IMR-90 (cell line): Measurements from ENCODE around the gene DYRK1A. TPM values are rescaled to one million over a fixed set of nuclear protein-coding genes. Genes with fewer than 3 reads are reported as not detected.

ENCODE experiments used
- ATAC-seq: fragments of 200-7000 bp; cut with Tn5 transposase; 2 replicates; pipeline ENCODE4 v1.9.1; 2020; ENCODE audit warnings: low read depth, mild to moderate bottlenecking, moderate library complexity
- BruUV-seq: library from RNA; stranded (reverse); fragments of 400-500 nt; replicated peaks from 2 replicates; lab custom pipeline; 2021; lab: Mats Ljungman, UMichigan
- CTCF ChIA-PET: fragments of 300-600 bp; formaldehyde crosslinking; extraction: SDS; loops from one replicate; lab custom pipeline; 2021; ENCODE audit warnings: antibody characterized with exemption; lab: Yijun Ruan, JAX
- POLR2A ChIA-PET: fragments of 300-600 bp; sonication (Branson Sonifier 250); formaldehyde crosslinking; loops from one replicate; lab custom pipeline; 2022; ENCODE audit warnings: antibody characterized with exemption; ENCODE audit not compliant: unreplicated experiment; lab: Charles Lee
- DNase-seq: peaks from one replicate; pipeline ENCODE4 v3.0.0; 2013
- H2AFZ ChIP-seq: replicated peaks from 2 replicates; pipeline ENCODE3; 2013; ENCODE audit warnings: low read length, mild to moderate bottlenecking; ENCODE audit not compliant: poor library complexity
- H2AK5ac ChIP-seq: 2 replicates; pipeline ENCODE4 v1.6.1; 2013; ENCODE audit warnings: low read depth, low read length, inconsistent platforms
- H2AK9ac ChIP-seq: replicated peaks from 2 replicates; pipeline ENCODE3; 2013; ENCODE audit warnings: mild to moderate bottlenecking, low read depth, low read length, moderate library complexity; ENCODE audit not compliant: poor library complexity
- H2BK120ac ChIP-seq: 2 replicates; pipeline ENCODE4 v1.6.1; 2013; ENCODE audit warnings: low read depth, low read length, inconsistent platforms
- H2BK15ac ChIP-seq: 3 replicates; pipeline ENCODE4 v1.6.1; 2013; ENCODE audit warnings: low read depth, low read length, inconsistent platforms
- H2BK20ac ChIP-seq: 2 replicates; pipeline ENCODE4 v1.6.1; 2013; ENCODE audit warnings: low read depth, mild to moderate bottlenecking, inconsistent platforms, low read length, moderate library complexity
- H2BK5ac ChIP-seq: 2 replicates; pipeline ENCODE4 v1.6.1; 2013; ENCODE audit warnings: mild to moderate bottlenecking, low read depth, low read length, inconsistent platforms; ENCODE audit not compliant: poor library complexity, severe bottlenecking
- H3K14ac ChIP-seq: replicated peaks from 2 replicates; pipeline ENCODE4 v1.6.1; 2013; ENCODE audit warnings: low read depth, low read length, inconsistent platforms
- H3K18ac ChIP-seq: 2 replicates; pipeline ENCODE4 v1.6.1; 2013; ENCODE audit warnings: low read depth, low read length, control low read depth
- H3K23ac ChIP-seq: 2 replicates; pipeline ENCODE4 v1.6.1; 2013; ENCODE audit warnings: low read depth, low read length, inconsistent platforms
- H3K27ac ChIP-seq: 2 replicates; pipeline ENCODE4 v1.5.1; 2013; ENCODE audit warnings: mild to moderate bottlenecking, control low read depth, low read length; ENCODE audit not compliant: insufficient read depth
- H3K27me3 ChIP-seq: 2 replicates; pipeline ENCODE4 v1.6.1; 2013; ENCODE audit warnings: low read length; ENCODE audit not compliant: control insufficient read depth, insufficient read depth
- H3K36me3 ChIP-seq: 2 replicates; pipeline ENCODE4 v1.6.1; 2013; ENCODE audit warnings: low read length, mixed read lengths; ENCODE audit not compliant: control insufficient read depth, insufficient read depth
- H3K4ac ChIP-seq: 2 replicates; pipeline ENCODE4 v1.6.1; 2013; ENCODE audit warnings: low read depth, low read length, inconsistent platforms
- H3K4me1 ChIP-seq: 2 replicates; pipeline ENCODE4 v1.6.1; 2013; ENCODE audit warnings: low read length, mixed read lengths; ENCODE audit not compliant: control insufficient read depth, insufficient read depth
- H3K4me2 ChIP-seq: 2 replicates; pipeline ENCODE4 v1.6.1; 2013; ENCODE audit warnings: low read depth, mild to moderate bottlenecking, control low read depth, low read length, moderate library complexity
- H3K4me3 ChIP-seq: 2 replicates; pipeline ENCODE4 v1.5.1; 2013; ENCODE audit warnings: low read depth, mild to moderate bottlenecking, control low read depth, low read length, moderate library complexity; ENCODE audit not compliant: insufficient read depth
- H3K56ac ChIP-seq: 2 replicates; pipeline ENCODE4 v1.6.1; 2013; ENCODE audit warnings: low read length, inconsistent platforms; ENCODE audit not compliant: insufficient read depth; ENCODE audit errors: extremely low read depth
- H3K79me1 ChIP-seq, 2 experiments: 2 replicates each; pipeline ENCODE4 v1.6.1; 2013; ENCODE audit warnings: low read length in 2 of 2, inconsistent platforms in 1 of 2, low read depth in 1 of 2
- H3K9ac ChIP-seq: 2 replicates; pipeline ENCODE4 v1.6.1; 2013; ENCODE audit warnings: low read depth, low read length, control low read depth
- H3K9me1 ChIP-seq: 2 replicates; pipeline ENCODE4 v1.6.1; 2013; ENCODE audit warnings: low read length, inconsistent platforms; ENCODE audit not compliant: insufficient read depth
- H3K9me3 ChIP-seq: 2 replicates; pipeline ENCODE4 v1.6.1; 2013; ENCODE audit warnings: low read length; ENCODE audit not compliant: control insufficient read depth, insufficient read depth
- H4K20me1 ChIP-seq: 2 replicates; pipeline ENCODE4 v1.6.1; 2013; ENCODE audit warnings: low read length, inconsistent platforms; ENCODE audit not compliant: insufficient read depth
- H4K5ac ChIP-seq: 2 replicates; pipeline ENCODE4 v1.6.1; 2013; ENCODE audit warnings: mild to moderate bottlenecking, low read depth, low read length, control low read depth
- H4K8ac ChIP-seq, 2 experiments: 2 replicates each; pipeline ENCODE4 v1.6.1; 2013; ENCODE audit warnings: low read depth in 2 of 2, low read length in 2 of 2, control low read depth in 1 of 2, inconsistent platforms in 1 of 2
- H4K91ac ChIP-seq: 2 replicates; pipeline ENCODE4 v1.6.1; 2013; ENCODE audit warnings: low read depth, low read length, inconsistent platforms; ENCODE audit not compliant: insufficient read depth
- CEBPB ChIP-seq: IDR thresholded peaks from 2 replicates; pipeline ENCODE4 v1.6.1; 2012; ENCODE audit warnings: low read depth, low read length, improper control_type of control experiment
- NFE2L2 ChIP-seq: fragments of 150-350 bp; IDR thresholded peaks from 2 replicates; pipeline ENCODE4 v1.6.1; 2016; ENCODE audit warnings: low read depth, mild to moderate bottlenecking, low read length
- WGBS, 2 experiments: methylation state at CpG; one replicate each; pipeline versions ENCODE4 v1.1.5 to v1.1.7; 2013; ENCODE audit warnings: missing lambda C conversion rate in 2 of 2; ENCODE audit not compliant: insufficient read length in 1 of 2; ENCODE audit errors: extremely low coverage in 2 of 2; 5-methylcytosine and 5-hydroxymethylcytosine counted together
- dilution Hi-C: fragments of 300-500 bp; cut with HindIII; formaldehyde crosslinking; loops from one replicate; pipeline ENCODE4 v1.14.3; 2018; ENCODE audit warnings: low sequenced_read_pairs; ENCODE audit not compliant: unreplicated experiment
- in situ Hi-C: fragments of 300-500 bp; cut with MboI; formaldehyde crosslinking; loops from 3 replicates; pipeline ENCODE4 v1.14.3; 2019; ENCODE audit warnings: low sequenced_read_pairs, inconsistent platforms, mixed read lengths
- intact Hi-C: fragments of 100-400 bp; cut with micrococcal nuclease; formaldehyde crosslinking; loops from 2 replicates; pipeline ENCODE4 v1.10.0; 2022
- polyA plus RNA-seq, 3 experiments: library from polyadenylated mRNA; depleted of rRNA; stranded (reverse); fragments of >200 nt; gene quantifications; 2 replicates each; pipeline ENCODE4 v1.2.3, GENCODE V29; 2012; ENCODE audit warnings: low replicate concordance in 1 of 3
- total RNA-seq: library from RNA; depleted of rRNA; stranded (reverse); fragments of >200 nt; gene quantifications from 2 replicates; pipeline ENCODE4 v1.2.3, GENCODE V29; 2012

DYRK1A gene
- total and polyA plus RNA-seq, 2 of the 4 experiments (the other 2 are of a cell fraction) = 18.6 to 50.5 TPM

DNA sequence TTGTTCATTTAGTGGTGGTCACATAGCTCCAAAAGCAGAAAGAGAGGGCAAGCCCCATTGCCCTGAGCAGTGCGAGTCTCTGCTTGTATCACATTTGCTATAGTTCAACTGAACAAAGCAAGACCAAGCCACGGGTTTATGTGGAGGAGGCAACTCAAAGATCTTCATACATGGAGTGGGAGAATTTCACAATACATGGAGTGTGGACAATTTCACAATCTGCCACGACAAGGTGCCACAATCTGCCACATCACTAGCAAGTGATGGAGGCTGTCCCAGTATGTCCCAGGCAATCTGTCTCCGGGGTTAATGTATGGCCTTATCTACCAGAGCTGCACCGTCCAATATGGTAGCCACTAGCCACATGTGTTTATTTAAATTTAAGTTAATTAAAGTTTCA, 44.5 kb upstream of the DYRK1A start:
- Histone ChIP-seq H3K9me1 (no peaks in the 10 kb centered on the region), H3K4me3 (no peak overlapping the region), H2BK120ac (no peak overlapping the region), H3K9ac (no peak overlapping the region), H2BK15ac (no peak overlapping the region), H3K56ac (no peak overlapping the region), H3K4me1 (no peaks in the 10 kb centered on the region), H3K23ac (no peak overlapping the region), H2AFZ (no peak overlapping the region), H3K14ac (no peak overlapping the region), H4K91ac (no peak overlapping the region), H2AK5ac (no peak overlapping the region), H4K20me1 (no peaks in the 10 kb centered on the region), H3K4me2 (no peak overlapping the region), H3K4ac (no peak overlapping the region), H4K5ac (no peak overlapping the region), H3K36me3 (no peaks in the 10 kb centered on the region), H2AK9ac (no peak overlapping the region), H3K79me1 (no peaks in the 10 kb centered on the region), H4K8ac (no peak overlapping the region), H2BK20ac (no peak overlapping the region), H3K27me3 (no peaks in the 10 kb centered on the region), H3K27ac (no peak overlapping the region), H2BK5ac (no peak overlapping the region), H3K9me3 (peaks cover 4% of the 10 kb centered on the region), H3K18ac (no peak overlapping the region)
- no peak for TF ChIP-seq NFE2L2
- TF ChIP-seq CEBPB = peak; percentile 27; the same call in 1 of the 2 replicates
- ChIA-PET POLR2A (no interaction called here), CTCF (no interaction called here)
- no peak for ATAC-seq
- intact Hi-C loops = loop anchor here (10.0 kb wide), 1 partner anchor 47 kb away; no protein-coding TSS in a partner anchor
- dilution Hi-C loops = no loop called here
- in situ Hi-C loops = no loop called here
- no peak for DNase-seq
- WGBS, 2 experiments = no CpG with 5 or more reads among the region's 5 CpGs
- BruUV-seq = no TSS peak
